PC-3 (cell line): Measurements from ENCODE around the gene S1PR2.

Source experiments
- EZH2 ChIP-seq: fragments of 300-600 bp; sonication (generic); IDR thresholded peaks from one replicate; pipeline ENCODE4 v1.6.1; 2017; ENCODE audit warnings: antibody characterized with exemption, mild to moderate bottlenecking, low read length; ENCODE audit not compliant: unreplicated experiment
- EZH2phosphoT487 ChIP-seq: fragments of 300-600 bp; sonication (generic); IDR thresholded peaks from 2 replicates; pipeline ENCODE4 v1.6.1; 2018; ENCODE audit warnings: mild to moderate bottlenecking, antibody characterized with exemption, low read length, borderline replicate concordance
- TF ChIP-seq, protein P1 (sequence below): fragments of 300-600 bp; sonication (generic); conservative IDR thresholded peaks from 2 replicates; pipeline ENCODE4 v1.5.1; 2017; ENCODE audit warnings: antibody characterized with exemption, low read depth, mild to moderate bottlenecking, low read length

GRCh38 chr19:10219678-10220077 is 11.5 kb downstream of the S1PR2 start:
- TF ChIP-seq, protein P1, sequence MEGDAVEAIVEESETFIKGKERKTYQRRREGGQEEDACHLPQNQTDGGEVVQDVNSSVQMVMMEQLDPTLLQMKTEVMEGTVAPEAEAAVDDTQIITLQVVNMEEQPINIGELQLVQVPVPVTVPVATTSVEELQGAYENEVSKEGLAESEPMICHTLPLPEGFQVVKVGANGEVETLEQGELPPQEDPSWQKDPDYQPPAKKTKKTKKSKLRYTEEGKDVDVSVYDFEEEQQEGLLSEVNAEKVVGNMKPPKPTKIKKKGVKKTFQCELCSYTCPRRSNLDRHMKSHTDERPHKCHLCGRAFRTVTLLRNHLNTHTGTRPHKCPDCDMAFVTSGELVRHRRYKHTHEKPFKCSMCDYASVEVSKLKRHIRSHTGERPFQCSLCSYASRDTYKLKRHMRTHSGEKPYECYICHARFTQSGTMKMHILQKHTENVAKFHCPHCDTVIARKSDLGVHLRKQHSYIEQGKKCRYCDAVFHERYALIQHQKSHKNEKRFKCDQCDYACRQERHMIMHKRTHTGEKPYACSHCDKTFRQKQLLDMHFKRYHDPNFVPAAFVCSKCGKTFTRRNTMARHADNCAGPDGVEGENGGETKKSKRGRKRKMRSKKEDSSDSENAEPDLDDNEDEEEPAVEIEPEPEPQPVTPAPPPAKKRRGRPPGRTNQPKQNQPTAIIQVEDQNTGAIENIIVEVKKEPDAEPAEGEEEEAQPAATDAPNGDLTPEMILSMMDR: peak; percentile 59
- TF ChIP-seq EZH2 (no peak), EZH2phosphoT487 (no peak)
